ENCODE measurements around the gene TAS2R16. TPM values are rescaled to one million over a fixed set of nuclear protein-coding genes. Genes with fewer than 3 reads are reported as not detected.

TAS2R16 gene
- total RNA-seq, 1 experiment from 2014 or later, result not detected

DNA sequence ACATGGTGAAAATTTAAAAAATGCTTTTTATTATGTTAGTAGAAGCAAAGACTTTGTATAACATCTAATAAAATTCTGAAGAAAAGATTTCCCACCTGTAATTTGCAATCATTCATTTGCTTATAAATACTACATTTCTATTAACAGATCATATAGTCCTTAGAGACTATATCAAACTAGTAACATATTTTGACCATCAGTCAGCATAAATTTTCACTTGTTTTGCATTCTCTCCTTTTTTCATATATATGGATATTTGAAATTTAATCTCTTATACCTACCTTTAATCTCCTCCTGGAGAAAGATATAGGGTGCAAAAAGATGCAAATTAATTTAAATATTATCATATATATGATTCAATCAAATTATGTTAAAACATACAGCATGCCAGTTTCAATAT is 16.9 kb upstream of the TAS2R16 start:
- H3K27me3 Mint-ChIP-seq (ENCODE audit: low read depth), result no peaks in the 10 kb centered on the region
- no peak overlapping the region for H3K18ac ChIP-seq (ENCODE audit: insufficient read length, low read depth, low read length)
- H3K27me3 ChIP-seq (ENCODE audit: insufficient read depth, low read length), result no peaks in the 10 kb centered on the region
- no peak overlapping the region for H2AK5ac ChIP-seq (ENCODE audit: insufficient read length, low read length)
- H3K4me1 ChIP-seq (ENCODE audit: insufficient read depth, low read length), result no peaks in the 10 kb centered on the region
- H3K79me2 ChIP-seq (ENCODE audit: insufficient read depth, low read length), result no peaks in the 10 kb centered on the region
- H3K9me3 ChIP-seq (ENCODE audit: control insufficient read depth, low read depth, low read length), result no peaks in the 10 kb centered on the region
- no peak overlapping the region for H3K23ac ChIP-seq (ENCODE audit: insufficient read length, low read depth, low read length)
- H3K56ac ChIP-seq (ENCODE audit: insufficient read length, low read depth, low read length), result no peak overlapping the region
- no peak overlapping the region for H3T11ph ChIP-seq (ENCODE audit: low read length)
- no peaks in the 10 kb centered on the region for H3K79me1 ChIP-seq (ENCODE audit: insufficient read depth, low read depth, low read length, poor library complexity, severe bottlenecking)
- no peak overlapping the region for H3K9ac ChIP-seq (ENCODE audit: extremely low read depth, insufficient read length, low read length)
- no peaks in the 10 kb centered on the region for H3K36me3 Mint-ChIP-seq (ENCODE audit: insufficient read depth in 1 of 3, low read depth in 3 of 3)
- TF ChIP-seq, protein P1, sequence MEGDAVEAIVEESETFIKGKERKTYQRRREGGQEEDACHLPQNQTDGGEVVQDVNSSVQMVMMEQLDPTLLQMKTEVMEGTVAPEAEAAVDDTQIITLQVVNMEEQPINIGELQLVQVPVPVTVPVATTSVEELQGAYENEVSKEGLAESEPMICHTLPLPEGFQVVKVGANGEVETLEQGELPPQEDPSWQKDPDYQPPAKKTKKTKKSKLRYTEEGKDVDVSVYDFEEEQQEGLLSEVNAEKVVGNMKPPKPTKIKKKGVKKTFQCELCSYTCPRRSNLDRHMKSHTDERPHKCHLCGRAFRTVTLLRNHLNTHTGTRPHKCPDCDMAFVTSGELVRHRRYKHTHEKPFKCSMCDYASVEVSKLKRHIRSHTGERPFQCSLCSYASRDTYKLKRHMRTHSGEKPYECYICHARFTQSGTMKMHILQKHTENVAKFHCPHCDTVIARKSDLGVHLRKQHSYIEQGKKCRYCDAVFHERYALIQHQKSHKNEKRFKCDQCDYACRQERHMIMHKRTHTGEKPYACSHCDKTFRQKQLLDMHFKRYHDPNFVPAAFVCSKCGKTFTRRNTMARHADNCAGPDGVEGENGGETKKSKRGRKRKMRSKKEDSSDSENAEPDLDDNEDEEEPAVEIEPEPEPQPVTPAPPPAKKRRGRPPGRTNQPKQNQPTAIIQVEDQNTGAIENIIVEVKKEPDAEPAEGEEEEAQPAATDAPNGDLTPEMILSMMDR (conservative IDR thresholded peaks at IDR 0.05), result no peak
- no peak overlapping the region for H4K5ac ChIP-seq (ENCODE audit: insufficient read length, low read depth, low read length)
- H2BK120ac ChIP-seq (ENCODE audit: low read depth, low read length, poor library complexity, severe bottlenecking), result no peak overlapping the region
- no peak overlapping the region for H2BK20ac ChIP-seq (ENCODE audit: low read depth, low read length, poor library complexity, severe bottlenecking)
- no peak overlapping the region for H3K27ac Mint-ChIP-seq
- H3K4me2 ChIP-seq (ENCODE audit: insufficient read depth, insufficient read length, low read length), result no peak overlapping the region
- H2BK15ac ChIP-seq (ENCODE audit: low read depth, low read length), result no peak overlapping the region
- no peak overlapping the region for H2AFZ ChIP-seq (ENCODE audit: low read length)
- peaks cover 6 to 9% of the 10 kb centered on the region in 2 experiments for H3K4me1 Mint-ChIP-seq
- no peaks in the 10 kb centered on the region for H3K23me2 ChIP-seq (ENCODE audit: insufficient read length, low read depth, low read length, poor library complexity, severe bottlenecking)
- no peak overlapping the region for H3K27ac ChIP-seq (ENCODE audit: insufficient read length, low read depth, low read length)
- H4K91ac ChIP-seq (ENCODE audit: insufficient read length, low read depth, low read length), result no peak overlapping the region
- no peak overlapping the region for H3K4me3 Mint-ChIP-seq
- H3K4ac ChIP-seq (ENCODE audit: low read depth, low read length), result no peak overlapping the region
- H3K14ac ChIP-seq (ENCODE audit: insufficient read depth, low read length), result no peak overlapping the region
- H3K9me3 Mint-ChIP-seq, result peaks cover 0 to 3% of the 10 kb centered on the region in 2 experiments; a peak in 1 of 5 replicates
- H4K8ac ChIP-seq (replicated peaks; ENCODE audit: insufficient read length, low read depth, low read length), result no peak overlapping the region
- no peak overlapping the region for H2BK5ac ChIP-seq (ENCODE audit: insufficient read length, low read length)
- H4K20me1 ChIP-seq (ENCODE audit: control insufficient read depth, insufficient read depth, insufficient read length), result no peaks in the 10 kb centered on the region
- no peak for DNase-seq
- H2BK12ac ChIP-seq (ENCODE audit: insufficient read length, low read depth, low read length), result no peak overlapping the region
